ENCODE data around the gene MINAR2.

DNA sequence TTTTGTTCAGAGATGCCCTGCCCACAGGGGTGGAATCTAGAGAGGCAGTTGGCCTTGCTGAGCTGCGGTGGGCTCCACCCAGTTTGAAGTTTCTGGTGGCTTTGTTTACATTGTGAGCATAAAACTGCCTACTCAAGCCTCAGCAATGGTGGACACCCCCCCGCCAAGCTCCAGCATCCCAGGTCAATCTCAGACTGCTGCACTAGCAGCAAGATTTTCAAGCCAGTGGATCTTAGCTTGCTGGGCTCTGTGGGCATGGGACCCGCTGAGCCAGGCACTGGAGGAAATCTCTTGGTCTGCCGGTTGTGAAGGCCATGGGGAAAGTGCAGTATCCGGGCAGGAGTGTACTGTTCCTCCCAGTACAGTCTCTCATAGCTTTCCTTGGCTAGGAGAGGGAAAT is 55.5 kb downstream of the MINAR2 start:
- TF ChIP-seq, protein P1, sequence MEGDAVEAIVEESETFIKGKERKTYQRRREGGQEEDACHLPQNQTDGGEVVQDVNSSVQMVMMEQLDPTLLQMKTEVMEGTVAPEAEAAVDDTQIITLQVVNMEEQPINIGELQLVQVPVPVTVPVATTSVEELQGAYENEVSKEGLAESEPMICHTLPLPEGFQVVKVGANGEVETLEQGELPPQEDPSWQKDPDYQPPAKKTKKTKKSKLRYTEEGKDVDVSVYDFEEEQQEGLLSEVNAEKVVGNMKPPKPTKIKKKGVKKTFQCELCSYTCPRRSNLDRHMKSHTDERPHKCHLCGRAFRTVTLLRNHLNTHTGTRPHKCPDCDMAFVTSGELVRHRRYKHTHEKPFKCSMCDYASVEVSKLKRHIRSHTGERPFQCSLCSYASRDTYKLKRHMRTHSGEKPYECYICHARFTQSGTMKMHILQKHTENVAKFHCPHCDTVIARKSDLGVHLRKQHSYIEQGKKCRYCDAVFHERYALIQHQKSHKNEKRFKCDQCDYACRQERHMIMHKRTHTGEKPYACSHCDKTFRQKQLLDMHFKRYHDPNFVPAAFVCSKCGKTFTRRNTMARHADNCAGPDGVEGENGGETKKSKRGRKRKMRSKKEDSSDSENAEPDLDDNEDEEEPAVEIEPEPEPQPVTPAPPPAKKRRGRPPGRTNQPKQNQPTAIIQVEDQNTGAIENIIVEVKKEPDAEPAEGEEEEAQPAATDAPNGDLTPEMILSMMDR (IDR thresholded peaks at IDR 0.05): no peak
- TF ChIP-seq POLR2AphosphoS5 (IDR thresholded peaks at IDR 0.05): no peak
- TF ChIP-seq EP300 (IDR thresholded peaks at IDR 0.05): no peak
